ENCODE measurements around the gene ULK2.
"Not testable (repeated sequence)": the region's sequence is repeated elsewhere in the genome, so short reads cannot be mapped to it uniquely, and the experiment has no call there.

The ULK2 gene

DNA sequence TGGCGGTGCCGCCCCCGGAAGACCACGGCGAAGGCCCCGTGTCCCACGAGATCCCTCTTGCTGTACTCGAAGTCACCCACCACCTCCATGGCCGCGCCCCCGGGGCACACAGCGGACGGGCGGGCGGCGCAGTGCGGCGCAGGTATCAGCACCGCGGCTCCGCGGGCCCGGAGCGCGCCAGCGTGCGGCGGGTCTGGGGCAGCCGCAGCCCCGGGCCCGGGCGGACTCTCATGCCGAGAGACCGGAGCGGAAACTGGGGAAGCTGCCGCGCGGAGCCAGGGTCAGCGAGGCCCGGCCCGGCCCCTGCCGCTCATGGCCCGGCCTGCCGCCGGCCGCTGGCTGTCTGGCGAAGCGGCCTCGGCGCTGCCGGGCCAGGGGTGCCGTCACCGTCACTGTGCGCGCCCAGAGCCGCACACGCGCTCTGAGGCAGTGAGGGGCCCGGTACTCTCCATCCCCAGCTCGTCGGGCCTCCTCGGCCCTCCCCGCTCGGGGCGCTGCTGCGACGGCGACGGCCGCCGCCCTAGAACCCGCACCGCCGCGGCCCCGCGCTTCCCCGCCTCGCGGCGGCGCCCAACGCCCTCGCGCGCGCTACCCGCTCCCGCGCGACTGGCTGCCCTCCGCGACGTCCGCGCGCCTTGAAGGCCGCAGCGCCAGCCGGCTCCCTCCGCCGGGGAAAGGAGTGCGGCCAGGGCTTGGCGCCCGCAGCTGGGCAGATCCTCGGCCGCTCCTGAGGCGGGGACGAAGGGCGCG is at the start of gene ULK2:
TSS of gene ULK2 (minus strand) at position 608 of the 750 bp plus-strand sequence. CDS start at position 89, 519 bp downstream.
- DNase-seq (ENCODE audit: low read depth, low spot score) = peak; percentile 23

DNA sequence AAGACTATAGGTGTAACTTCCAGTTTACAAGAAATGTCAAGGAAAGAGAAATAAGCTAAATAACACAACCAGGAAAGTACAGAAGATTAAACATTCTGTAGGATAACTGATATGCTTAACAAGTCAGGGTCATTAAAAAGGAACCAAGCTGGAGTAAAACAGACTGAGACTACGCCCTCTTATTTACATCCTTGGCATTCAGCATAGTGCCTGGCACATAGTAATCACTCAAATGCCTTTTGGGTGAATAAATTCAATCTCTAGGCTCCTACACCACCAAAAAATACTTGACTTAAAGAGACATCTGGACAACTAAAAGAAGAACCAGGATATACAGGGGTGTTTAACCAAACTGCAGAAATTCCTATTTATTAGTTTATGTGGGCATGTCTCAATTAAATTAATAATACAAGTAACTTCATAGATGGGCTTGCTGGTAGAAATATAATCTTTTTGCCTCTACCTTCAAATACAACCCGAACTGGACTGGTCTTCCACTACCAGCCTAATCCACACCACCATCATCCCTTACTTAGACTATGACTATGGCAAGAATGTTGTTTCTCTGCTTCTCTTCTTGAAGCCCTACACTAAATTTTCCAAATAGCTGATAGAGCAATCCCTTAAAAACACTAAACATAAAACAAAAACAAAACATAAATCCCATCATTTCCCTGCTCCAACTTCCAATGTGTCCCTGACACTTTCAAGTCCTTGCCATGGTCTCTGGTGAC is 47.7 kb upstream of the ULK2 start:
- no peak for DNase-seq (ENCODE audit: low read depth, low spot score)

- no peak for DNase-seq (ENCODE audit: low read depth, low spot score)
These were observed 43.3 kb upstream of the ULK2 start for GRCh38 chr17:19911033-19911432.

DNA sequence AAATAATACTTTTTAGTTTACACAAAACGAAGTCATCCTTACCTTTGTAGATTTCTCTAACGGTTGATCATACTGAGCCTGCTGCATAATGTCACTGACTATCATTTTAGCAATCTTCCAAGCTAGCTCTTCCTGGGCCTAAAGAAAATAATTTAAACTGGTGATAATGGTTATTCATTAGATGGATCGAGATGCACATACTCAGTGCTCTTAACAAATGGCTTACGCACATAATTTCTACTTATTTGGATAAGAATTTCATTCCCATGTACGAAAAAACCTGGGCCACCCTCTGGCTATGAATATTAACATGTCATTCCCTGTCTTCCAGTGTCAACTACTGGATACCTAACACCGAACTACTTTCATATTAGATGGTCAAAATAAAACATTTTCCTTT is 41.4 kb upstream of the ULK2 start:
- DNase-seq (ENCODE audit: low read depth, low spot score) = no peak

DNA sequence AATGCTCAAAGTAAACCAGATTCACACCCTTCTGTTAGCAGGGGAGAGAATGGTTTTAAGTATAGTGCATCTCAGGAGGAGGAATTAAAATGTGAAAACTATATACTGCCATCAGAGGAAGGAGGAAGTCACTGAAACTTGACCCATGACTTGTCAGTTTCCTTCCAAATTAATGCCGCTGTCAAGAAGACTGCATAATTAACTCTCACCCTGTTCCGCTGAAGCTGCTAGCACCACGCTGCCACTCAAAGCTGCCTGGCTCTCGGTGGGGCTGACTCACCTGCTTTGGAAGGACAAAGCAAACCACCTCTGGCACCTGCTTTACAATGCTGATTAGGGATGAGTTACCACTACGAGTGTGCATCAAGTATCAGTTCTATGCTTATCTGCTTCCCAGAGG is 37.8 kb upstream of the ULK2 start:
- no peak for DNase-seq (ENCODE audit: low read depth, low spot score)

DNA sequence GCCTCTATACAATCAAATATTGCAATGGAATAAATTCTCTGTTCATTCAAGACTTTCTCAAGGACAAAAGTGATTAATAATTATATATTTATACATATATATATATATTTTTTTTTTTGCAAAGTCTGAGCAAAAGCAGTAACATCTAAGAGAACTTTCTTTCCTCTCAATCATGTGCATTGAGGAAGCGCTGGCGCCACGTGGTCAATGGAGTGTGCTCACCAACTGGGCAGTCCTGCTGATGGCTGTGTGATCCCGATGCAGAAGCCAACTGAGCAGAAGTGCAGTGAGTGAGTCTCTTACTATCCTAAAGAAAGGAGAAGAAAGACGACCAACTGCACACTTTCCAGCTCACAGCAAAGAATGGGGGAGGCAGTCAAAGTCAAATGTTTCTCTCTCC is 37.2 kb upstream of the ULK2 start:
- no peak for DNase-seq (ENCODE audit: low read depth, low spot score)

GRCh38 chr17:19904412-19904811 is 36.7 kb upstream of the ULK2 start:
- DNase-seq (ENCODE audit: low read depth, low spot score) = no peak

GRCh38 chr17:19900809-19901208 is 33.1 kb upstream of the ULK2 start:
- no peak for DNase-seq (ENCODE audit: low read depth, low spot score)

- DNase-seq (ENCODE audit: low read depth, low spot score) = no peak
These were observed 30.2 kb upstream of the ULK2 start for GRCh38 chr17:19897903-19898302.

GRCh38 chr17:19897090-19897837 is 29.5 kb upstream of the ULK2 start:
- no peak for DNase-seq (ENCODE audit: low read depth, low spot score)

- DNase-seq (ENCODE audit: low read depth, low spot score) = no peak
These were observed 28.9 kb upstream of the ULK2 start for GRCh38 chr17:19896679-19897078.

GRCh38 chr17:19890554-19890953 is 22.8 kb upstream of the ULK2 start:
- not testable (repeated sequence) for DNase-seq (ENCODE audit: low read depth, low spot score)

- DNase-seq (ENCODE audit: low read depth, low spot score) = not testable (repeated sequence)
These were observed 22.3 kb upstream of the ULK2 start for GRCh38 chr17:19890001-19890400.

DNA sequence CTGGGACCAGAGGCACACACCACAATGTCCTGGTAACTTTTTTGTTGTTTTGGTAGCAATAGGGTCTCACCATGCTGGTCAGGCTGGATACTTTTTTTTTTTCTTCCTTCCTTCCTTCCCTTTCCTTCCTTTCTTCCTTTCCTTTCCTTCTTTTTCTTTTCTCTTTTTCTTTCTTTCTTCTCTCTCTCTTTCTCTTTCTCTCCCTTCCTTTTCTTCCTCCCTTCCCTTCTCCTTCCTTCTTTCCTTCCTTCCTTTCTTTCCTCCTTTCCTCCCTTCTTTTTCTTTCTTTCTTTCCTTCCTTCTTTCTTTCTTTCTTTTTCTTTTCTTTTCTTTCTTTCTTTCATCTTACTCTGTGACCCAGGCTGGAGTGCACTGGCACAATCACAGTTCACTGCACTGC is 18.4 kb upstream of the ULK2 start:
- DNase-seq (ENCODE audit: low read depth, low spot score) = no peak

GRCh38 chr17:19883537-19884215 is 15.9 kb upstream of the ULK2 start:
- no peak for DNase-seq (ENCODE audit: low read depth, low spot score)

GRCh38 chr17:19880393-19880792 is 12.7 kb upstream of the ULK2 start:
- no peak for DNase-seq (ENCODE audit: low read depth, low spot score)

- DNase-seq (ENCODE audit: low read depth, low spot score) = no peak
These were observed 9.7 kb upstream of the ULK2 start for GRCh38 chr17:19877364-19877945.

- DNase-seq (ENCODE audit: low read depth, low spot score) = no peak
These were observed 8.9 kb upstream of the ULK2 start for GRCh38 chr17:19876529-19877161.

DNA sequence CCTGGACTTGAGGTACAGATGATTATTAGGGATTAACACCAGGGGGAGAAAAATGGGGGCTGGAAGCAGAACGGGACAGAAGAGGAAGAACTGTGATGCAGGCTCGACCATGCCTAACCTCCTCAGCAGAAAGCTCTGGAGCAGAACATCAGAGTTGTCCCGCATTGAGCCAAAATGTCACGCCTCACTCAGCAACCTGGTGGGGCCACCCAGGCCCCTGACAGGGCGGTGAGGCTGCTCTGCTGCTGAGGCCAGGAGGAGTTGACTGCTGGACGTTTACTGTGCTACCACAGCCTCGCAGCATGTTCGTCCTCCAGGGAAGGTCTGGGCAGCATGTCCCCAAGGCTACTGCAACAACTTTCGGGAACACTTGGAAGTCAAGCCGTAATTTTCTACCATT is 6.5 kb upstream of the ULK2 start:
- DNase-seq (ENCODE audit: low read depth, low spot score) = no peak

DNA sequence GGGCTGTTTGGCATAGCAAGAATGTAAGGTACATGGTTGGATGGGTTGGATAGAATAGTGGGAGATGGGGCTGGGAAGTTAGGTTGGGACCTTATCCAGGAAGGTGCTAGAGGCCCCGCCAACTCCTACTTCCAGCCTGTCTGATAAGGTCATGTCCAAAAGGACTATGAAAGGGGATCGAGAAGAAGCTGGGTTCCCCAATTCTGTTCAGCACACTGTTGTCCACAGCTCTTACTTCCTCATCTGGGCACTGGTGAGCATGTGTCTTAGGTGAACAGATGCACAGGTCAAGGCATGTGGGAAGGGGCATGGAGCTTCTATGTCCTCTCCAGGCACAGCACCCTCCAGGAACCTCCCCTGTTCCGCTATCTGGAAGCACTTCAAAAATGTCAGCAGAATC is 5.6 kb upstream of the ULK2 start:
- DNase-seq (ENCODE audit: low read depth, low spot score) = no peak

DNA sequence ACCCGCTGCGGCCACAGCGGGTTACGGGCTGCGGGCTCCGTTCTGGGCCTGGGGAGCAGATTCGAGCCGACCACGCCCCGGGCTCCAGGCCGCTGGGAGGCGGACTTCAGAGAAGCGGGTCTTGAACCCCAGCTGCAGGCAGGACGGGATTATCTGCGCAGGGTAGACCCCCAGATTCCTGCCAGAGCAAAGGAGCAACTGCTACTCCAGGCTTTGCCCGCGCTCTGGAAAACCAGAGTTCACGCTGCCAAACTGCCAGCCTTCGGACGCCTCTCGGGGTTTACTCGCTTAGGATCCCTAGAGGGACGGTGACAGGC is 301 bp upstream of the ULK2 start:
- no peak for DNase-seq (ENCODE audit: low read depth, low spot score)

DNA sequence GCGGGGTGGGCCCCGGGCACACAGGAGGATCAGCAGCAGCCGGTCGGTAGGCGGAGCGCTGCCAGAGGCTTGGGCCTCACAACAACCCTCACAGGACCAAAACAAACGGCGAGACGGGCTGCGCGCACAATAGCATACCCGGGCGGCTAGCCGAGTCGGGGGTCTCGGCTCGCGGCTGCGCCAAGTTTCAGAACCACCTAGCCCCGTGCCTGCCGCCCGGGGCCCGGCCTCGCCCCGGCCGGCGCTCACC is 732 bp downstream of the ULK2 start:
- peak; percentile 56 for DNase-seq (ENCODE audit: low read depth, low spot score)

Data from iPS DF 19.7 (cell line).